ENCODE data around the gene RFTN1. TPM values are rescaled to one million over a fixed set of nuclear protein-coding genes. Genes with fewer than 3 reads are reported as not detected.

The RFTN1 gene
- total and polyA plus RNA-seq, 9 of the 15 experiments (the other 6 are each of a cell fraction or from before 2014, with no cell fraction given) = 0.08 to 0.51 (median 0.11) TPM; not detected in 6

DNA sequence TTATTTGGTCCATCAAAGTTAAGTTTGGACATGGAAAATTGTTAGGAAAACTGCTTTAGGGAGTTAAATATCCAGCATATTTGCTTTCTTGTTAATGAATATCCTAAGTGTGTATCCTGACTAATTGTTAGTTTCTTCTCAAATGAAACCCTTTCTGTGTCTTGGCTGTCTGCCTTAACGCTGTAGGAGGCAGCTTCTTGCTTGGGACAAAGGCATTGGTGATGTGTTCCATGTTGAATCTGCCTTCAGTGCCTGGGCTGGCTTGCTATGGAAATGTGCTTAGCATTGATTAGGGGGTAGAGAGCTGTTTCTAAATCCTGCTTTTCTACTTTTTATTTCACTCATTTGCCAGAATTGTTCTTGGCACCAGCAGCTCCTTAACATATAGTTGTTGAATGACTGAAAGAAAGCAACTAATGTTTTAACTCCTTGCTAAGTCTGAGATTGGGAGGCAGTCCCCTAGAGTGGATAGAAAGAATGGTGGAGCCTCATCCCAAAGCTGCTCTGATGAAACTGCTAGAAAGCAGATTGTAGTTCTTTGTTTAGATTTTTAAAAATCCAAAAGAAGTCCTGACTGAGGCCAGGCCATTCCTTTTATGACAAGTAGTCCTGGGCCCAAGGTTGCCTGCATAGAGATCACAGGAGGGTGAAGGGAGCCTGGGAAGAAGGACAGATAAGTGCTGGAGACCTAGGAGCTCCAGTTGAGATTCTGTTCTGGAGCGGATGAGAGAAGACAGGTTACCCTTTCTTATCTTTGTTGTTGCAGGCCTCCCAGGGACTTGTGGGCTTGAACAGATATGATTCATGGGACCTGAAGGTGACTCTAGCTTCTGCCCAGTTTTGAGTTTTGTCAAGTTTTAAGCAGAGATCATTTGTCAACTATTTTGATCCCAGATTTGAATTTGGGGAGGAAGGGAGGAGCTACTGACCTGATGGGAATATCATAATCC is 209.2 kb downstream of the RFTN1 start (continued):
- TF ChIP-seq, protein P1, sequence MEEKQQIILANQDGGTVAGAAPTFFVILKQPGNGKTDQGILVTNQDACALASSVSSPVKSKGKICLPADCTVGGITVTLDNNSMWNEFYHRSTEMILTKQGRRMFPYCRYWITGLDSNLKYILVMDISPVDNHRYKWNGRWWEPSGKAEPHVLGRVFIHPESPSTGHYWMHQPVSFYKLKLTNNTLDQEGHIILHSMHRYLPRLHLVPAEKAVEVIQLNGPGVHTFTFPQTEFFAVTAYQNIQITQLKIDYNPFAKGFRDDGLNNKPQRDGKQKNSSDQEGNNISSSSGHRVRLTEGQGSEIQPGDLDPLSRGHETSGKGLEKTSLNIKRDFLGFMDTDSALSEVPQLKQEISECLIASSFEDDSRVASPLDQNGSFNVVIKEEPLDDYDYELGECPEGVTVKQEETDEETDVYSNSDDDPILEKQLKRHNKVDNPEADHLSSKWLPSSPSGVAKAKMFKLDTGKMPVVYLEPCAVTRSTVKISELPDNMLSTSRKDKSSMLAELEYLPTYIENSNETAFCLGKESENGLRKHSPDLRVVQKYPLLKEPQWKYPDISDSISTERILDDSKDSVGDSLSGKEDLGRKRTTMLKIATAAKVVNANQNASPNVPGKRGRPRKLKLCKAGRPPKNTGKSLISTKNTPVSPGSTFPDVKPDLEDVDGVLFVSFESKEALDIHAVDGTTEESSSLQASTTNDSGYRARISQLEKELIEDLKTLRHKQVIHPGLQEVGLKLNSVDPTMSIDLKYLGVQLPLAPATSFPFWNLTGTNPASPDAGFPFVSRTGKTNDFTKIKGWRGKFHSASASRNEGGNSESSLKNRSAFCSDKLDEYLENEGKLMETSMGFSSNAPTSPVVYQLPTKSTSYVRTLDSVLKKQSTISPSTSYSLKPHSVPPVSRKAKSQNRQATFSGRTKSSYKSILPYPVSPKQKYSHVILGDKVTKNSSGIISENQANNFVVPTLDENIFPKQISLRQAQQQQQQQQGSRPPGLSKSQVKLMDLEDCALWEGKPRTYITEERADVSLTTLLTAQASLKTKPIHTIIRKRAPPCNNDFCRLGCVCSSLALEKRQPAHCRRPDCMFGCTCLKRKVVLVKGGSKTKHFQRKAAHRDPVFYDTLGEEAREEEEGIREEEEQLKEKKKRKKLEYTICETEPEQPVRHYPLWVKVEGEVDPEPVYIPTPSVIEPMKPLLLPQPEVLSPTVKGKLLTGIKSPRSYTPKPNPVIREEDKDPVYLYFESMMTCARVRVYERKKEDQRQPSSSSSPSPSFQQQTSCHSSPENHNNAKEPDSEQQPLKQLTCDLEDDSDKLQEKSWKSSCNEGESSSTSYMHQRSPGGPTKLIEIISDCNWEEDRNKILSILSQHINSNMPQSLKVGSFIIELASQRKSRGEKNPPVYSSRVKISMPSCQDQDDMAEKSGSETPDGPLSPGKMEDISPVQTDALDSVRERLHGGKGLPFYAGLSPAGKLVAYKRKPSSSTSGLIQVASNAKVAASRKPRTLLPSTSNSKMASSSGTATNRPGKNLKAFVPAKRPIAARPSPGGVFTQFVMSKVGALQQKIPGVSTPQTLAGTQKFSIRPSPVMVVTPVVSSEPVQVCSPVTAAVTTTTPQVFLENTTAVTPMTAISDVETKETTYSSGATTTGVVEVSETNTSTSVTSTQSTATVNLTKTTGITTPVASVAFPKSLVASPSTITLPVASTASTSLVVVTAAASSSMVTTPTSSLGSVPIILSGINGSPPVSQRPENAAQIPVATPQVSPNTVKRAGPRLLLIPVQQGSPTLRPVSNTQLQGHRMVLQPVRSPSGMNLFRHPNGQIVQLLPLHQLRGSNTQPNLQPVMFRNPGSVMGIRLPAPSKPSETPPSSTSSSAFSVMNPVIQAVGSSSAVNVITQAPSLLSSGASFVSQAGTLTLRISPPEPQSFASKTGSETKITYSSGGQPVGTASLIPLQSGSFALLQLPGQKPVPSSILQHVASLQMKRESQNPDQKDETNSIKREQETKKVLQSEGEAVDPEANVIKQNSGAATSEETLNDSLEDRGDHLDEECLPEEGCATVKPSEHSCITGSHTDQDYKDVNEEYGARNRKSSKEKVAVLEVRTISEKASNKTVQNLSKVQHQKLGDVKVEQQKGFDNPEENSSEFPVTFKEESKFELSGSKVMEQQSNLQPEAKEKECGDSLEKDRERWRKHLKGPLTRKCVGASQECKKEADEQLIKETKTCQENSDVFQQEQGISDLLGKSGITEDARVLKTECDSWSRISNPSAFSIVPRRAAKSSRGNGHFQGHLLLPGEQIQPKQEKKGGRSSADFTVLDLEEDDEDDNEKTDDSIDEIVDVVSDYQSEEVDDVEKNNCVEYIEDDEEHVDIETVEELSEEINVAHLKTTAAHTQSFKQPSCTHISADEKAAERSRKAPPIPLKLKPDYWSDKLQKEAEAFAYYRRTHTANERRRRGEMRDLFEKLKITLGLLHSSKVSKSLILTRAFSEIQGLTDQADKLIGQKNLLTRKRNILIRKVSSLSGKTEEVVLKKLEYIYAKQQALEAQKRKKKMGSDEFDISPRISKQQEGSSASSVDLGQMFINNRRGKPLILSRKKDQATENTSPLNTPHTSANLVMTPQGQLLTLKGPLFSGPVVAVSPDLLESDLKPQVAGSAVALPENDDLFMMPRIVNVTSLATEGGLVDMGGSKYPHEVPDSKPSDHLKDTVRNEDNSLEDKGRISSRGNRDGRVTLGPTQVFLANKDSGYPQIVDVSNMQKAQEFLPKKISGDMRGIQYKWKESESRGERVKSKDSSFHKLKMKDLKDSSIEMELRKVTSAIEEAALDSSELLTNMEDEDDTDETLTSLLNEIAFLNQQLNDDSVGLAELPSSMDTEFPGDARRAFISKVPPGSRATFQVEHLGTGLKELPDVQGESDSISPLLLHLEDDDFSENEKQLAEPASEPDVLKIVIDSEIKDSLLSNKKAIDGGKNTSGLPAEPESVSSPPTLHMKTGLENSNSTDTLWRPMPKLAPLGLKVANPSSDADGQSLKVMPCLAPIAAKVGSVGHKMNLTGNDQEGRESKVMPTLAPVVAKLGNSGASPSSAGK (IDR thresholded peaks at IDR 0.05) = no peak
- 0 out of 2 replicates have a peak, but pooled peaks have one; percentile 46 for TF ChIP-seq ETV5 (CRISPR knock-in tag; IDR thresholded peaks at IDR 0.05; ENCODE audit: low read depth)
- TF ChIP-seq, protein P2, sequence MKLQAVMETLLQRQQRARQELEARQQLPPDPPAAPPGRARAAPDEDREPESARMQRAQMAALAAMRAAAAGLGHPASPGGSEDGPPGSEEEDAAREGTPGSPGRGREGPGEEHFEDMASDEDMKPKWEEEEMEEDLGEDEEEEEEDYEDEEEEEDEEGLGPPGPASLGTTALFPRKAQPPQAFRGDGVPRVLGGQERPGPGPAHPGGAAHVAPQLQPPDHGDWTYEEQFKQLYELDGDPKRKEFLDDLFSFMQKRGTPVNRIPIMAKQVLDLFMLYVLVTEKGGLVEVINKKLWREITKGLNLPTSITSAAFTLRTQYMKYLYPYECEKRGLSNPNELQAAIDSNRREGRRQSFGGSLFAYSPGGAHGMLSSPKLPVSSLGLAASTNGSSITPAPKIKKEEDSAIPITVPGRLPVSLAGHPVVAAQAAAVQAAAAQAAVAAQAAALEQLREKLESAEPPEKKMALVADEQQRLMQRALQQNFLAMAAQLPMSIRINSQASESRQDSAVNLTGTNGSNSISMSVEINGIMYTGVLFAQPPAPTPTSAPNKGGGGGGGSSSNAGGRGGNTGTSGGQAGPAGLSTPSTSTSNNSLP (IDR thresholded peaks at IDR 0.05; ENCODE audit: borderline replicate concordance, low read depth, low read length) = 0 out of 2 replicates have a peak, but pooled peaks have one; percentile 3
- peak; percentile 26 for TF ChIP-seq ZFP36 (IDR thresholded peaks at IDR 0.05; ENCODE audit: low read depth, low read length, partially characterized antibody)
- TF ChIP-seq, protein P3, sequence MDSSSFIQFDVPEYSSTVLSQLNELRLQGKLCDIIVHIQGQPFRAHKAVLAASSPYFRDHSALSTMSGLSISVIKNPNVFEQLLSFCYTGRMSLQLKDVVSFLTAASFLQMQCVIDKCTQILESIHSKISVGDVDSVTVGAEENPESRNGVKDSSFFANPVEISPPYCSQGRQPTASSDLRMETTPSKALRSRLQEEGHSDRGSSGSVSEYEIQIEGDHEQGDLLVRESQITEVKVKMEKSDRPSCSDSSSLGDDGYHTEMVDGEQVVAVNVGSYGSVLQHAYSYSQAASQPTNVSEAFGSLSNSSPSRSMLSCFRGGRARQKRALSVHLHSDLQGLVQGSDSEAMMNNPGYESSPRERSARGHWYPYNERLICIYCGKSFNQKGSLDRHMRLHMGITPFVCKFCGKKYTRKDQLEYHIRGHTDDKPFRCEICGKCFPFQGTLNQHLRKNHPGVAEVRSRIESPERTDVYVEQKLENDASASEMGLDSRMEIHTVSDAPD (CRISPR knock-in tag; IDR thresholded peaks at IDR 0.05) = no peak
- TF ChIP-seq JUND (IDR thresholded peaks at IDR 0.05; ENCODE audit: borderline replicate concordance, low read depth, low read length) = peak; percentile 91
- peak; percentile 71; the same call in 2 of the 3 replicates for TF ChIP-seq JUND (tag; IDR thresholded peaks at IDR 0.05; ENCODE audit: borderline replicate concordance, low read depth, low read length)
